Stomach smooth muscle (tissue), 2 donors: ENCODE measurements around the gene SLC25A33.

Source experiments
- H3K27ac ChIP-seq: one replicate; pipeline ENCODE4 v1.7.0; 2013; ENCODE audit warnings: mild to moderate bottlenecking, low read length, inconsistent platforms
- H3K27me3 ChIP-seq, 2 donors: one replicate each; pipeline ENCODE4 v1.7.0; 2013; ENCODE audit warnings: low read length in 2 of 2; ENCODE audit not compliant: insufficient read depth in 2 of 2, control insufficient read depth in 1 of 2
- H3K36me3 ChIP-seq, 2 donors: one replicate each; pipeline ENCODE4 v1.7.0; 2013; ENCODE audit warnings: low read length in 2 of 2; ENCODE audit not compliant: control insufficient read depth in 2 of 2, insufficient read depth in 2 of 2
- H3K4me1 ChIP-seq: one replicate; pipeline ENCODE4 v1.7.0; 2013; ENCODE audit warnings: low read length; ENCODE audit not compliant: control insufficient read depth, insufficient read depth
- H3K4me3 ChIP-seq, 2 donors: one replicate each; pipeline ENCODE4 v1.7.0; 2013; ENCODE audit warnings: low read length in 2 of 2
- H3K9ac ChIP-seq, 2 donors: one replicate each; pipeline ENCODE4 v1.7.0; 2013; ENCODE audit warnings: low read length in 2 of 2, mild to moderate bottlenecking in 1 of 2
- H3K9me3 ChIP-seq, 2 donors: one replicate each; pipeline ENCODE4 v1.7.0; 2013; ENCODE audit warnings: low read length in 2 of 2; ENCODE audit not compliant: control insufficient read depth in 2 of 2
- donor health status: healthy.
- donor health status: Pancreatic carcinoma.

Gene SLC25A33

GRCh38 chr1:9588551-9589143, 49.4 kb downstream of the SLC25A33 start, which contains the start of gene TMEM201:
Gene TMEM201, plus strand, starts transcription at chr1:9588911. Its CDS starts 20 bp downstream, at chr1:9588931.
- peak within 1 kb of the TSS; percentile 66 to 74 for H3K9ac ChIP-seq
- H3K27ac ChIP-seq: peak within 1 kb of the TSS; percentile 46
- peaks cover 31% of the 10 kb centered on the region for H3K4me1 ChIP-seq
- no peaks in the 10 kb centered on the region for H3K9me3 ChIP-seq
- no peaks in the 10 kb centered on the region for H3K36me3 ChIP-seq
- peak within 1 kb of the TSS; percentile 70 to 78 for H3K4me3 ChIP-seq
- H3K27me3 ChIP-seq: no peaks in the 10 kb centered on the region

DNA sequence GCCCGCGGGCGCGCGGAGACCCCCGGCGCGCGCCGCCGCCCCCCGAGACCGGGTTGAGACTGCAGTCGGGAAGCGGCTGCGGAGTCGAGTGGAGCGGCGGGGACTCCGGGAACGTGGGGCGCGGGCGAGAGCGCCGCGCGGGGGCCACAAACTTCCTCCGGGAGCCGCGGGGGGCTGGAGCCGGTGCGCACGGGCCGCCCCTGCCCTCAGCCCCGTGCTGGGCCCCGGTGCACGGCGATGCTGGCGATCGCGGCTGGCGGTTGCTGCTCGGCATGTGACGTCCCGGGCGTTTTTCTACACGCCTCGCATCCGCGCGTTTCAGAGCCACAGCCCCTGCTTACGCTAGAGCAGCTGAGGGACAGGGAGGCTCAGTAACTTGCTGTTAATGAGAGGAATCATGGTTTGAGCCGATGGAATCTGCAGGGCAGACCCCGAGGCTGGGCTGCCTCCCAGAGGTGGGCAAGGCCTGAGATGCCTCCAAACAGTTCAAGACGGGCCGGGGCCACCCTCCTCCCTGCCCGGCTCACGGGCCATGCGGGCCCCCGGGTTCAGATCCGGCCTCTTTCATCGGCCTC, 50.0 kb downstream of the SLC25A33 start:
- peaks cover 35% of the 10 kb centered on the region for H3K4me1 ChIP-seq
- H3K36me3 ChIP-seq: no peaks in the 10 kb centered on the region
- H3K9ac ChIP-seq: peak overlapping the region; percentile 66 to 74
- H3K9me3 ChIP-seq: no peaks in the 10 kb centered on the region
- H3K27ac ChIP-seq: peak overlapping the region; percentile 46
- H3K27me3 ChIP-seq: no peaks in the 10 kb centered on the region
- peak overlapping the region; percentile 70 to 78 for H3K4me3 ChIP-seq

DNA sequence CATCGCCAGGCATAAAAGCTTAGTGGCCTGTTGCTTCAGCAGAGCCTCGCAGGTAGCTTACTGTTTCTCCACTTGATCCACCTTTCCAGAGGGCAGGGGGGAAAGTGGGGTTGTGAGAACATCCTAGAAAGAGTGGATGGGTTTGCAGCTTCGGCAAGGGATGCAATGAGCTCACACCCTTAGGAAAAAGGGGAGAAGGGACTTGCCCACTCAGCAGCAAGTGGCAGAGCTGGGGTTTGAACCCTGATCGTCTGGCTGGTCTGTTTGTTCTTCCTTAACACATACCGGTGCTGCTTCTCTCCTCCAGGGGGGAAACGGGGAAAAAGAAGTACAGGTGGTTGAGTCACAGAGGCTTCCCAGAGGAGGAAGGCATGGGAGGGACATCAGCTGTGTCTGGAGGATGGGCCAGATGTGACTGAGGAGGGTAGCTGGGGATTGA, 50.5 kb downstream of the SLC25A33 start:
- Histone ChIP-seq H3K9ac (peak overlapping the region; percentile 66 to 74), H3K36me3 (no peaks in the 10 kb centered on the region), H3K9me3 (no peaks in the 10 kb centered on the region), H3K27me3 (no peaks in the 10 kb centered on the region), H3K27ac (peak overlapping the region; percentile 46), H3K4me1 (peaks cover 35% of the 10 kb centered on the region), H3K4me3 (peak overlapping the region; percentile 70 to 78)

GRCh38 chr1:9590201-9590600, 50.9 kb downstream of the SLC25A33 start:
- no peaks in the 10 kb centered on the region for H3K9me3 ChIP-seq
- H3K4me1 ChIP-seq: peaks cover 35% of the 10 kb centered on the region
- H3K9ac ChIP-seq: peak overlapping the region in 1 of 2 donors; percentile 66
- H3K4me3 ChIP-seq: peak overlapping the region in 1 of 2 donors; percentile 78
- no peaks in the 10 kb centered on the region for H3K36me3 ChIP-seq
- H3K27me3 ChIP-seq: no peaks in the 10 kb centered on the region
- H3K27ac ChIP-seq: no peak overlapping the region

GRCh38 chr1:9590945-9591668, 51.8 kb downstream of the SLC25A33 start:
- no peak overlapping the region for H3K4me3 ChIP-seq
- peaks cover 36% of the 10 kb centered on the region for H3K4me1 ChIP-seq
- no peak overlapping the region for H3K9ac ChIP-seq
- H3K36me3 ChIP-seq: no peaks in the 10 kb centered on the region
- no peak overlapping the region for H3K27ac ChIP-seq
- H3K27me3 ChIP-seq: no peaks in the 10 kb centered on the region
- H3K9me3 ChIP-seq: no peaks in the 10 kb centered on the region

GRCh38 chr1:9591669-9592509, 52.6 kb downstream of the SLC25A33 start:
- H3K27me3 ChIP-seq: no peaks in the 10 kb centered on the region
- H3K36me3 ChIP-seq: no peaks in the 10 kb centered on the region
- H3K4me3 ChIP-seq: no peak overlapping the region
- no peak overlapping the region for H3K27ac ChIP-seq
- H3K4me1 ChIP-seq: peaks cover 38% of the 10 kb centered on the region
- no peaks in the 10 kb centered on the region for H3K9me3 ChIP-seq
- H3K9ac ChIP-seq: no peak overlapping the region

DNA sequence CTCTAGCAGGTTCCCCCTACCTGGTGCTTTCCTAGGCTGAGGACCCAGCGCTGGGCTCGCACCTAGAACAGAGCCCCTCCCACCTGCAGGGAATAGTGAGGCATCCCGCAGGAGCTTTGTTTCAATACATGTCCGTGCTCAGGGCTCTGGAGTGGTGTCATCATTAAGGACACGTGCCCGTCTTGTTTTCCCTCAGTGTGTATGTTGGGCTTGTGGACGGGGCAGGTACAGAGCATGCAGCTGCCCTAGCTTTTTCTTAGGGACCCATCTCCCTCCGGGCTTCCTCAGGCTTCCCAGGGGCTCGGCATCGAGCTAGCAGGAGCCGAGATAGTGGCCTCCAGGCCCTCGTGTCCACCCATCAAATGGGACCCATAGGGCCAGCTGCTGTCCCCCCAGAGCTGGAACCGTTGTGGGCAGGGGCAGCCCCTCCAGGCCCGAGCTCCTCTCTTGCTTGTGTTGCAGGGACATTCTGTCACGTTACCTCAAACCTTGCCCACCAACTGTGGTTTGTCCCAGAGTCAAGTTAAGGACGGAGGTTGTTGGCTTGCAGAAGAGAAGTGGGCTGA, 53.3 kb downstream of the SLC25A33 start:
- no peaks in the 10 kb centered on the region for H3K9me3 ChIP-seq
- no peak overlapping the region for H3K4me3 ChIP-seq
- H3K36me3 ChIP-seq: peaks cover 0 to 2% of the 10 kb centered on the region in 2 donors
- peak overlapping the region in 1 of 2 donors; percentile 22 for H3K9ac ChIP-seq
- no peaks in the 10 kb centered on the region for H3K27me3 ChIP-seq
- peaks cover 38% of the 10 kb centered on the region for H3K4me1 ChIP-seq
- H3K27ac ChIP-seq: no peak overlapping the region

DNA sequence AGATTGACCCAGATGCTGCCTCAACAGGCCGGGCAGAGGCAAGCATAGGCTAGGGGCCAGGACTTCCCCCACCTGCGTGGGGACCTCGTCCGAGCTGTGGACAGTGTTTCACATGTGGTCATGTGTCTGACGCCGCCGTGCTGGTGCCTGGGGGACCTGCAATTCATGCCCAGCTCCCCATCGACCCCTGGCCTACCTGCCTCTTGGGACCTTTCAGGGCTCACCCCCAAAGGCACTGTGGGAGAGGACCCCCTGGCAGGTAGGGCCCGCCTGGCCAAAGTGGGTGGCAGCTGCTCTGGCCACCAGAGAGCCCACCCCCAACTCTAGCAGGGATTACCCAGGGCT, 53.9 kb downstream of the SLC25A33 start:
- no peaks in the 10 kb centered on the region for H3K9me3 ChIP-seq
- no peak overlapping the region for H3K4me3 ChIP-seq
- H3K9ac ChIP-seq: peak overlapping the region in 1 of 2 donors; percentile 22
- no peak overlapping the region for H3K27ac ChIP-seq
- H3K36me3 ChIP-seq: peaks cover 0 to 4% of the 10 kb centered on the region in 2 donors
- H3K4me1 ChIP-seq: peaks cover 38% of the 10 kb centered on the region
- no peaks in the 10 kb centered on the region for H3K27me3 ChIP-seq

- H3K4me1 ChIP-seq: peaks cover 38% of the 10 kb centered on the region
- H3K9ac ChIP-seq: no peak overlapping the region
- no peak overlapping the region for H3K27ac ChIP-seq
- no peaks in the 10 kb centered on the region for H3K27me3 ChIP-seq
- H3K9me3 ChIP-seq: no peaks in the 10 kb centered on the region
- peaks cover 0 to 7% of the 10 kb centered on the region in 2 donors for H3K36me3 ChIP-seq
- no peak overlapping the region for H3K4me3 ChIP-seq
These were observed 54.5 kb downstream of the SLC25A33 start for GRCh38 chr1:9593492-9594465.
